GDM1 (cell line): Measurements from ENCODE around the gene UFSP2.
A peak's percentile ranks its signal among the peaks of the same experiment; 100 is the strongest.

Experiments used
- DNase-seq: peaks from one replicate; lab custom pipeline; 2025; lab: John Stamatoyannopoulos, UW

UFSP2 gene, protein sequence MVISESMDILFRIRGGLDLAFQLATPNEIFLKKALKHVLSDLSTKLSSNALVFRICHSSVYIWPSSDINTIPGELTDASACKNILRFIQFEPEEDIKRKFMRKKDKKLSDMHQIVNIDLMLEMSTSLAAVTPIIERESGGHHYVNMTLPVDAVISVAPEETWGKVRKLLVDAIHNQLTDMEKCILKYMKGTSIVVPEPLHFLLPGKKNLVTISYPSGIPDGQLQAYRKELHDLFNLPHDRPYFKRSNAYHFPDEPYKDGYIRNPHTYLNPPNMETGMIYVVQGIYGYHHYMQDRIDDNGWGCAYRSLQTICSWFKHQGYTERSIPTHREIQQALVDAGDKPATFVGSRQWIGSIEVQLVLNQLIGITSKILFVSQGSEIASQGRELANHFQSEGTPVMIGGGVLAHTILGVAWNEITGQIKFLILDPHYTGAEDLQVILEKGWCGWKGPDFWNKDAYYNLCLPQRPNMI

DNA sequence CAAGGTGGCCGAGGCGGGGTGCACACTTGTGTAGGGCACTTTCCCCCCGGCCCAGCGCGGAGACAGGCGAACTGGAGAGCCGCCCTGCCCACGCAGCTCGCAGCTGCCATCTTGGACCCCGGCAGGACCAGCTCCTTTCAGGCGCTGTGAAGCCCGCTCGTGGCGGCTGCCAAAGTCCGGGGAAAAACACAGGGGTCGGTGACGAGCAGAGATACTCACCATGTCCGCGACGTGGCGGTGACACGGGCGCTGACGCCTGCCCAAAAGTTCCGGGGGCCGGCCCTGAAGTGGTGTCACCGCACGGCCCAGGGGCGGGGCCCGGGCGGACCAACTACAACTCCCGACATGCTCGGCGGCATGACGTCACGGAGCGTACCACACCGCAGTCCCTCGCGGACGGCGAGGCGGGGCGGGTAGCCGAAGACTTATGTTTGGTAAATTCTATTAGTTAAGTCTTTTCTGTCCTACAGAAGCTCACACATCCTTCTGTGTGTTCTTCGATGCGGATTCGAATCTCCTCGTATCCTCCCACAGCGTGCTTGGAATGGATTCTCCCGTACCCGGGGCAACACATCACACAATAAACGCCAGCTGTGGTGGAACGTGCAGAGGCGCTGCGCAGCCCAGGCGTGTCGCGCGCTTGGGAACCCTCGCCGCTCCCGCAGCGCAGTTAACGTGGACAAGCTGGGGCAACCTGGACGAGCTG is at the start of gene UFSP2:
Gene UFSP2, minus strand, starts transcription at position 318 of the 706 bp plus-strand sequence. Its CDS starts 96 bp downstream, at position 222.
- DNase-seq = peak; percentile 81

DNA sequence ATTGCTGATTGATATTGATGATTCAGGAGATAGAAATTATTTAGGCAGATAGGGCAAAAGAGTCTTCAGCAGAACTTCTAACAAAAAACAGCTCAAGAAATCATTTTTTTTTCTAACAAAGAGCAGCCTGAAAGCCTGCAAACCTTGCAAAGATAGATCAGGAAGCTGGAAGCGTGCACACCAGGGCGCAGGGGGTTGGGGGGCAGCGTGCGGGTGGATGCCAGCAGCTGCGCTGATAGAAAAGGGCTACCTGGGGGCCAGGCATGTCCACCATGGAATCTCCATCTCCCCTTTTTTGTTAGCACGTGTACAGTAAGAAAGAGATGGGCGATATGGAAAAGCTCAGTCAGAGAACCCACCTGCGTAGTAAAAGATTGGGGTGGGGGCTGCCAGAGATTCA is 47.5 kb upstream of the UFSP2 start:
- DNase-seq = no peak

DNA sequence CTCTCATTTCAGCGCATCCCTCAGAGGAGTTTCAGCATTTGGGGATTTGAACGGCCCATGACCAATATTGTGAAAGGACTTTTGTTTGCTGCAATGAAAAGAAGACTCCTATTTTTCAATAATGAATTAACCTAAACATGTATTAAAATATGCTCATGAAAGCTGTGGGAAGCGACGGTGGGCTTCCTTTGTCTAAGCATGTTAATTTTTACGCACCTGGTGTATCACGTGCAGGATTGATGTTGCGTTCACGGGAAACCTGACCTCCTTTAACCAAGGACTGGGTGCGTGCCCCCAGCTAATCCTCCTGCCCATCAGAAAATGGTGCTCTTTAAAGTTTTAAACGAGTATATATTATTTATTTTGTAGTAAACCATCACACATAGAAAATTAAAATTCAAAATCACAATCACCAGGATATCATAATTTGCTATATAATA is 46.4 kb upstream of the UFSP2 start:
- no peak for DNase-seq

DNA sequence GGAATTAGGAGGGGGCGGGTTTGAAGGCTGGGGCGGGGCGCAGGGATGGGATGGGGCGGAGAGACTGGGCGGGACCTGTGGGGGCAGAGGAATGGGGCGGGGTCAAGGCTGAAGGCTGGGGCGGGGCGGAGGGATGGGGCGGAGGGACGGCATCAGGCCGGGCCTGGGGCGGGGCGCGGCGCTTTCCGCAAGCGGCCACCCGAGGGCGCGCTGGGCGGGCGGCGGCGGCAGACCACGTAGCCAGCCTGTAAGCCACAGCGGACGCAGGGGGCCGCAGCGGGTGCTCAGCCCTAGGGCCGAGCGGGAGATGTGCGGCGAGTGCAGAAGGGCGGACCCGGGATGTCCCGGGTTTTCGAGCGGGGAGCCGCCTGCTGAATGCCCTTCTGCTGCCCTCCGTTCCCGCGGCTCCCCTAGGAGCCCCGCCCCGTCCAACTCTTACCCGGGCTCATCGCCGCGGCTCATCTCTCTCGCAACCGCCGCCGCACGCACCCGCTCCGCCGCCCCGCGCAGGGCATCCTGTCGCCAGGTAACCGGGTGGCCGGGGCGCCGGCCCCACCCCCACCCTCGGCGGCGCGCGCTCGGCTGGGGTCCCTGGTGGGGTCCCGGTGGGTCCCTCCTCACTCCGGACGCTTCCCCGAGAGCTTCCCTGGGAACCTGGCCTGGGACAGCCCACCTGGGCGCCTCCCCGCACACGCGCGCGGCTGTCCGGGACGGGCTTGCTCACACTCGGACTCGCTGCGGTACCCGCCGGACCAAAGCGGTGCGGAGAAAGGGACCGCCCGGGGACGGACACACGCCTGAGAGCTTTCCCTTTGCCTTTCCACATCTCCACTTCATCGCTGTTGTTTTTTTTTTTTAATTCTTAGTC is 45.7 kb upstream of the UFSP2 start, which contains the start of gene CCDC110:
Gene CCDC110, minus strand, starts transcription at position 499 of the 868 bp plus-strand sequence. Its CDS starts 50 bp downstream, at position 449.
- peak; percentile 51 for DNase-seq

DNA sequence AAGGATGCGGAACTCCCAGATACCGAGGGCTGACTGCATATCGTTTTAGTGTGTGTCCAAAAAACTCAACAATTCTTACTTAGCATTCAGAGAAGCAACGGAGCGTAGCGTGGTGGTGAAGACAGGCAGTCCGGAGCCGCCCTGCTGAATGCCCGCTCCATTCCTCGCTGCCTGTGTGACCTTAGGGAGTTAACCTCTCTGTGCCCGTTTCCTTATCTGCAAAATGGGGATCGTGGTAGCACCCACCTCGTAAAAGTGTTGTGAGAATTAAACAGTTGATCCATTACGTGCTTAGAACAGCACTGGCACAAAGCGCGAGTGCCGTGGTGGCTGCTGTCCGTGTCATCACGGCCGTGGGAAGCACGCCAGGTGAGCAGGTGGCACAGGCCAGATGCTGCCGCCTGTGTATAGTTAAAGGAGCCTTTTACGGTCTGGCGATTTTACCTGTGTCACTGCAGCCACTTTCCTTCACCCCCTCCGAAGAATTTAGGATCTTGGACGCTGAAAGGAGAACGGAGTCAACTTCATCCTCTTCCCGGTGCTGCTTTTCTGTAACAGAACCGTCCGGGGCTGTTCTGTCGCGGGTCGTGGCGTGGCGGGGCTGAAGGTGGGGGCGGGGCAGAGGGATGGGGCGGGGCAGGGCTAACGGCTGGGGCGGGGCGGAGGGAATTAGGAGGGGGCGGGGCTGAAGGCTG is 44.9 kb upstream of the UFSP2 start:
- DNase-seq = no peak

DNA sequence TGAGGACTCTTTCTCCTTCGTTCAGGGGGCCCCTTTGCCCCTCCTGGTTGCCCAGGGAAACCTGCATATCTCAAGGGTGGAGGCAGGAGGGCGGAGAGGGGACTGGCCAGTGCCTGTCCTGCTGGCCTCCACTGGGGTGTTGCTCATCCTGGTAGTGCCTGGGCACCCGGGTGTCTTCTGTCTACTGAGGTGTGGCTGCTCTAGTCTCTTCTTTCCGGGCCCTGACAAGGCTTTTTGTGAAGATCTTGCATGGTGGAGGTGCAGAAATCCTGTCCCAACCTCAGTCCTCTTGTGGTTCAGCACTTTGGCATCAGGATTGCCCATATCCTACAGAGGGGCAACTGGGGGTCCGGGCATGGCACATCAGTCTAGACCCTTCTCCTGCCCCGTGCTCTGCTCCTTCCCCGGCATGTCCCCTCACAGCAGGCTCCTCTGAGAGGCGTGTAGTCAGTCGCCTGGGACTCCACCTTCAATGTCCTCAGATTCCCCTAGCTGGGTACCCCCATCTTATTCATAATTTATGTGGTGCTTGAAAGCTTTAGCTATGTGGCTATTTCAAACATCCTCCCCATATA is 43.9 kb upstream of the UFSP2 start:
- DNase-seq = no peak

DNA sequence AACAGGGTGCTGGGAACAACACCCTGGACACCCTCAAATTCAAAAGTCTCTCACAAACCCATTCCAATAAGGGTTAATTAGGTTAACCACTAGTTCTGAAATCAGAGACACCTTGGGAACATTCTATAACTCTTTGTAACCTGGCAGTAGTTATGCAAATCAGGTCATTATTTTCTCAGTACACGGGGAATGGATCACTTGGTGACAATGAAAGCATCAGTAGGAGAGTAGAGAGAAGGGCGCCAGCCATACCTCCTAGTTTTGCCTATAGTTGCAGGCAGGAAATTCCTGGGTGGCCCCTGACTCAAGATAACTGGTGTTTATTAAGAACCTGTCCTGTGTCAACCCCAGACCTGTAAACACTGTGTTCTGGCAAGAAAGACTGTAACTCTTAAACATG is 43.2 kb upstream of the UFSP2 start:
- no peak for DNase-seq

DNA sequence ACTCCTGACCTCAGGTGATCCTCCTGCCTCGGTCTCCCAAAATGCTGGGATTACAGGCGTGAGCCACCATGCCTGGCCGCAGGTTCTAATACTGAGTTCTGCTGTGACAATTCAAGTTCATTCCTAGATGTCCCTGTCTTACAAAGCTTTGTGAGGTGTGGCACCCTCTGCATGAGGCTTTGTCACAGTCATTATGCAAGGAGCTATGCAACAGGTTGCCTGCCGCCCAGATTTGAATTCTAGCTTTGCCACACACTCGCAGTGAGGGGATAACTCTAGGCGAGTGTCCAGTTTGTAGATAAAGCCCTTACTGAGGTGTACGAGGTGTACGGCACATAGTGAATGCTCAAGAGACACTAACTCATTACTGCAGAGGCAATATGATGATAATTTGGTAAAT is 42.2 kb upstream of the UFSP2 start:
- DNase-seq = no peak

DNA sequence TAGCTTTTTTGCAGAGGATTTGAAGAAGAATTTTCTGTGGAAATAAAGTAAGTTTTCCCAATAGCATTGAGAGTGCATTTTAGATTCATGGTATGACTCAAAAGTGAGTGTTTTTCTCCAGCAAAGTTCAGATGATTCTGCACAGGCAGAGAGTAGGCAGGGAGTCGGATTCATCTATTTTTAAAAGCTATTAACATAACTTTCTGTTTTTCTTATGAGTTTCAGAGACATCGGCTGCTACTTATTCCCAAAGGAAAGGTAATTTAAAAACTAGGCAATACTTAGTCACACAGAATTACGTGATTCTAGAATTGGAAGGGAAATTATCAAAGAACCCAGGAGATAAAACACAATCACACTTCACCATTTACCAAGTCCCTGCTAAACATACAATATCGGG is 41.3 kb upstream of the UFSP2 start:
- DNase-seq = no peak

DNA sequence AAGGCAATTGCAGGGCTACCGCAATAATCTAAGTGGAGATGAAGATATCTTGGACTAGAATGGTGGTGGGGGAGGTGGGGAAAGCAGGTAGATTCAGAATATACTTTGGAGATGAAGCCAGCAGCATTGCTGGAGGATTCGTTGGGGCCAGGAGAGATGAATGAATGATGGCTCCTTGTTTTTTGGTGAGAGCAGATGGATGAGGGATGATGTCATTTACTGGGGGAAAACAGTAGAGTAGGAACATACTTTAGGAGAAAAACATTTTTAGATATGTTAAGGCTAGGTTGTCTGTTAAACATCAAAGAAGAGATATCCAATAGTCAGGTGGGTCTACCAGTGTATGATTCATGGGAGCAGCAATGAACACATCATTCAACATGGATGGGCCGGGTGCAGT is 39.9 kb upstream of the UFSP2 start:
- DNase-seq = no peak

DNA sequence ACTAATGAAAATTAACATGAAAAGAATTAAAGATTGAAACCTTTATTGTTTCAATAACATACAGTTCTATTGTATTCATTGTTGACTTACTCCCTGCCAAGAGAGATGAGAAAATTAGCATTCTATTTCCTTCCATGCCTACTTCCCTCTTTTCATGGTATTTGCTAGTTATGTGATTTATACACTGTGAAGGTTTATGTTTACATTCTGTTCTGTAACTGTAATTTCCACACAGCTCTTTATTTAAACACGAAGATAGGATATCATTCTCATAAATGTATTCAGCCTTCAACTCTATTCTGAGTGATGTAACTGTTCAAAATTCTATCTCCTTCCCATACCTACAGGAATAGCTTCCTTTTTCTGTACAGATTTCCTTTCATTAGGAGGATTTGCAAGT is 39.1 kb upstream of the UFSP2 start:
- no peak for DNase-seq

DNA sequence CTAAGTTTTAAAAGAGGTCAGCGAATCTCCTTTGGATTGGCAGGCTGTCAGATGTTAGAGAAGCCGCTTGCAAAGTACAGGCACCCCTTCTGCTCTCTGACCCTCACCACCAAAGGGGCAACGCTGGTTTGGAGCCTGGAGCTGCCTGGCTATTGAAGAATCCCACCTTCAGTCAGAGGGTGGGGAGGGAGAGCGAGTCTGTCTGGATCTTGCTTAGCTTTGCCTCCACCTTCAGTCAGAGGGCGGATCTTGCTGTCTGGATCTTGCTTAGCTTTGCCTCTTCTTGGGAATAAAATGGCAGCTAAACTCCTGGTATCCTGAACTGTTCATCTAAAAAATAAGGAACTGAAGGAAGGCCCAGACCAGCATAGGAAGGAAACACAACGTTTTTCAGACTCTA is 38.4 kb upstream of the UFSP2 start:
- no peak for DNase-seq

DNA sequence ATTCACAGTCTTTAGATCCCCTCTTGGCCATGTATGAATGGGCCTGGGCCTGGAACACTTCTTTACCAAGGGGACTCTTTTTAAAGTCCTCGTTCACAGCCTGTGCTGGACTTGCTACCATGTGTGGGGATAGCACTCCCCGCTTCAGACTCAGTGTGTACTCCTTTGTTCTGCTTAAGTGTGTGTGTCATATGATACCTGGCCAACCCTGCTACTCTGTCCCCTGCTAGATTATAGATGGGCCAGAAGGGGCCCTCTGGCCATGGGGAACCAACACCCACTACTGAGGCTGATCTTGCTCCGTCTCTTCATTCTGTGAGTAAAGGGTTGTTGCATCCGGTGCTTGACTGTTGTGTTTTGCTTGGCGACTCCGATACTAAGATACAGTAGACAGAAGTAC is 37.8 kb upstream of the UFSP2 start:
- no peak for DNase-seq

DNA sequence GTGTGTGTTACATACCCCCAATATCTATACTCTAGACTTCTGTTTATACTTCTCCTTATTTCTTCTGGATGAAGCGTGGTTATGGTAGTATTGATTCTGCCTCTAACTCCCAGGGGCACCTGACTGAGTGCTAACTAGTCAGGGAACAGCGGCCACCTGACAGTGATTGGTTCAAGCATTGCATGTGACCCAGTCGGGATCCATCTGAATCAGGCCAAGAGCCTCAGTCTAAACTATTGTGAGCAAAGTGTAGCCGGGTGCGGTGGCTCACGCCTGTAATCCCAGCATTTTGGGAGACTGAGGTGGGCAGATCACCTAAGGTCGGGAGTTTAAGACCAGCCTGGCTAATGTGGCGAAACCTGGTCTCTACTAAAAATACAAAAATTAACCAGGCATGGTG is 35.8 kb upstream of the UFSP2 start:
- no peak for DNase-seq

DNA sequence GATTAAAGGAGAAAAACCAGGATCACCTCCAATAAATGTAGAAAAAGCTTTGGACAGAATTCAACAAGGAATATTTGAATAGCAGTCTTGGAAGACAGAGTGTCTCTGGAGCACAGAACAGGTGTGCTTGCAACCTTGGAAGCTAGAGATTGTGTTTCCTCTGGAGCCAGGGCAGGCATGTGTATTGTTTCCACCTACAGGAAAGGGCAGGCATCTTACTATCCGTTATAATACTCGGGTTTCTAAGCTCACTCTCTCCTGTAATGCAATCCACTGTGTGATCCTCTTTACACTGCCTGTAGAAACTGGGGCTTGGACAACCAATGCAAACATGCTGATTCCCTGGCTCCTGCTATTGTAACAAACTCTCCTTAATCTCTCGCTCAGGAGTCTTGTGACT is 31.4 kb upstream of the UFSP2 start:
- DNase-seq = no peak

DNA sequence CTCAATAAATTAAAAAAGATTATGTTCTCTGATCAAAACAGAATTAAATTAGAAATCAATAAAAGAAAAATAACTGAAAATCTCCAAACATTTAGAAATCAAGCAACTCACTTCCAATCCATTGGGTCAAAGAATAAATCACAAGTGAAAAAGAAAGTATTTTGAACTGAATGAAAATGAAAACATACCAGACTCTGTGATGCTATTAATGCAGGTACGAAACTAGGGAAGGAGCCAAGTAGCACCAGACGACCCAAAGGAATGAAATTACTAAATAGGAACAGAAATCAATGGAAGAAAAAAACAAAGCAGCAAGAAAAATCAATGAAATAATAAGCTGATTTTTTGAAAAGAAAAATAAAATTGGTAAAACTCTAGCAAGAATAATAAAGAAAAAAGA is 30.4 kb upstream of the UFSP2 start:
- no peak for DNase-seq

DNA sequence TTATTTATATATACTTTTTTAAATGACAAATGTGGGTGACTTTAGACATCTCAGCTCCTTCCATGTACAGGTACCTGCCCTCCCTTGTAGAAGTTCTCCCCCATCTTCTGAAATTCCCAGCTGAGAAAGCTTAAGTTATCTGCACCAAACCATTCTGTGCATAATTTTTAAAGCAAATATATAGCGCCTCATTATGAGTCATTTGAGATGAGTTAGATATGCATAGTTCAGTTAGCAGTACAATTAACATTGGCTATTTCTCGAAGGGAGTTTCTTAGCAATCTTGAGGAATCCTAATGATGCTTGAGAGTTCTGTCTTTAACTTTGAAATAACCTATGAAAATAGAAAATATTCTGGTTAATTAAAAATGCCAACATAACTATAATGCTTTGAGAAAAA is 19.4 kb upstream of the UFSP2 start:
- no peak for DNase-seq

DNA sequence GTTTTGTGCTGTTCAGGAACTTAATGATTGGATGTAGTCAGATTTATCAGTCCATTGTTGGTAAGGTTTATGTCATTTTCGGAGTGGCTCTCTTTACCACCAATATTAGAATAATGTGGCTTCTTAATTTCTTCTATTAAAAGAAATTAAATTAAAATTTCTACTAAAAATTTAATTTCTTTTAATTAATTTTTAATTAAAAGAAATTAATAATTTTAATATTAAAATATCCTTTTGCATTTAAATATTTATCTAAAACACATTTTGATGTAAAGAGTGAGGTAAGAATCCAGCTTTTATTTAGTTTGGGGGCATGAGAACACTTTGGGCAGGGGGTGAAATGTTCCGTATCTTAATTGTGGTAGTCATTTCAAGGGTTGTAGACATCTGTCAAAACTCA is 15.7 kb upstream of the UFSP2 start:
- DNase-seq = no peak

DNA sequence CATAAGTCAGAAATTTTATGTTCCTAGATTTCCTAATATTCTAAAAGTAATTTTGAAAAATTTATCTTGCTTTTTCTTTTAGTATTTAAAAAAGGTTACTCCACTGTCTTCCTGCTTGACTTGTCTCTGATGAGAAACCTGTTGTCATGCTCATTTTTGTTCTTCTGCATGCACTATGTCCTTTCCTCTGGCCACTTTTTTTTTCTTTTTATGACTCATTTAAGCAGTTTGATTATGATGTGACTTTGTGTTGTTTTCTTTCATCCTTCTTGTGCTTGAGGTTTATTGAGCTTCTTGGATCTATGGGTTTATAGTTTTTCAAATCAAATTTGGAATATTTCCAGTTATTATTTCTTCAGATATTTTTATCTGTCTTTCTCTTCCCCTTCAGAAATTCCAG is 12.0 kb upstream of the UFSP2 start:
- no peak for DNase-seq

DNA sequence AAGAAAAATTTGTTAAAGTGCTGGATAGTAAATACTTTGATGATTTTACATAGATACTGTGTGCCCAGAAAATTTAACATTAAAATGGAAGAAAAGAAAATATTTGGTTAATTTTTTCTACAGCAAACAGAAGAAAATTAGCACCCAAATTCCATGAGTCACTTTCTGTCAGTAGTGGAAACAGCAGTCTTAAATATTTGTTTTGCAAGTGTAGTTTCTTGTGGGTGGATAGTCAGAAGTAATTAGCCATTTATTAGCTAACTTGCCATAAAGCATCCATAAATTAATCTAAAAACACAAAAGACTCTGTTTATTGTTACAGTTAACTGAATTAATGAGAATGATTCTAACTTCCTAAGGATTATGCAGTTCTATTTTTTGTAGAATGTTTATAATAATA is 9.7 kb upstream of the UFSP2 start:
- DNase-seq = no peak

DNA sequence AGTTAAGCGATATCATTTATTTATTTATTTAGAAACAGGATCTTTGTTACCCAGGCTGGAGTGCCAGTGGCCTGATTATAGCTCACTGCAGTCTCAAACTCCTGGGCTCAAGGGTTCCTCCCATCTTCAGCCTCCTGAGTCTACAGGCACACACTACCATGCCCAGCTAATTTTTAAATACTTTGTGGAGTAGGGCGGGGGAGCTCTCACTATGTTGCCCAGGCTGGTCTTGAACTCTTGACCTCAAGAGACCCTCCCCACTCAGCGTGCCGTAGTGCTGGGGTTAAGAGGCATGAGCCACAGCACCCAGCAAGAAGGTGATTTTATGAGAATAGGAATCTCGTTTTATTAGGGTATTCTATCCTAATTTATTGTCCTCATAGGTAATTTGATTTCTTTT is 3.9 kb upstream of the UFSP2 start:
- DNase-seq = no peak
